Inferior parietal cortex (tissue), 1 donor: Measurements from ENCODE around the gene TYSND1.
A peak's percentile ranks its signal among the peaks of the same experiment; 100 is the strongest.
"Not testable (repeated sequence)": the region's sequence is repeated elsewhere in the genome, so short reads cannot be mapped to it uniquely, and the experiment has no call there.

Source experiments
- DNase-seq: peaks from one replicate; pipeline ENCODE4 v3.0.0-alpha.2; 2016; ENCODE audit errors: extremely low spot score

The TYSND1 gene

GRCh38 chr10:70163448-70163847, 16.9 kb upstream of the TYSND1 start:
- no peak for DNase-seq

- no peak for DNase-seq
Observed at GRCh38 chr10:70162892-70163201, 16.3 kb upstream of the TYSND1 start.

GRCh38 chr10:70162151-70162891, 15.8 kb upstream of the TYSND1 start:
- no peak for DNase-seq

DNA sequence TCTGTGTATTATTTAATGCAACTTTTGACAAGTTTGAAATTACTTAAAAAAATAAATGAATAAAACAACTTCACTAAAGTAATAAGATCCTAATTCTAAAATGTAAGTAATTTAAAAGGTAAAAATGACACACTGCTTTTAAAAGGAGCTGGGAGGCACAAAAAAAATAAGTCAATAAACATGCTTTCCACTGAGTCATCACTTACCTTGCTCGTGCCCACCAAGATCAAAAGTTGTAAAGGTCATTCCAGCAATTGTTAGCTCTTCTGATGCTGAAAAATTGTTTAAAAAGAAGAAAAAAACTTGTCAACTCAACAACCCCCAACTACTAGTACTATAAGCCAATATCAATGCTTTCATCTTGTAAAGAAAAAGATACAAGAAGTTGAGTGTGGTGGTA, 14.3 kb upstream of the TYSND1 start:
- no peak for DNase-seq

DNA sequence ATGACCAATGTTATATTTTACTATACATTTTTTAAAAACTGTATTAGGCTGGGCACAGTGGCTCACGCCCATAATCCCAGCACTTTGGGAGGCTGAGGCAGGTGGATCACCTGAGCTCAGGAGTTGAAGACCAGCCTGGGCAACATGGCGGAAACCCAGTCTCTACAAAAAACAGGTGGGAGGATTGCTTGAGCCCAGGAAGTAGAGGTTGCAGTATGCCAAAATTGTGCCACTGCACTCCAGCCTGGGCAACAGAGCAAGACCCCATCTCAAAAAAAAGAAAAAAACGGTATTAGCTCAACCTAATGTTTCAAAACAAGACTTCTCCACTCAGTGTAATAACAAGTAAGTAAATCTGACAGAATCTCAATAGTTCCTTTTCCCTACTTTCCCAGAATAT, 12.9 kb upstream of the TYSND1 start:
- not testable (repeated sequence) for DNase-seq

DNA sequence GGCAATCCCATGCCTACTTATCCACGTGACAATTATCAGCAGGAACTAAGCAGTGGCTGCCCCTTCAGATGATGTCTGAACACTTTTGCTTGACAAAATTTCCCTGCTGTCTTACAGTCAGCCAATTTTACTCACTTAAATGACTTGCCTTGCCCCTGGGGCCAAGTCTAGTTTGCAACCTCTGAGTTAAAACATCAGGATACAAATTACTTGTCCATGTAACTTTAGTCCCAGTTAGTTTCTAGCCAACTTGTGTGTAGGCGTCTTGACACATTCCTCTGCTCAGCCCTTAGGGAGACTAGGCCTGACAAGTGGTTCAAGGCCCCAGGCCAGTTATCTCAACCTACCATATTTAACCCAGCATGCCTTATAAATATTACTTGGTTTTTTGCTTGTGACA, 11.6 kb upstream of the TYSND1 start:
- no peak for DNase-seq

GRCh38 chr10:70155255-70155838, 8.8 kb upstream of the TYSND1 start:
- no peak for DNase-seq

- DNase-seq, result no peak
Observed at GRCh38 chr10:70148516-70148915, 2.0 kb upstream of the TYSND1 start.

- DNase-seq, result peak; percentile 66
Observed at GRCh38 chr10:70147259-70147625, 742 bp upstream of the TYSND1 start.

DNA sequence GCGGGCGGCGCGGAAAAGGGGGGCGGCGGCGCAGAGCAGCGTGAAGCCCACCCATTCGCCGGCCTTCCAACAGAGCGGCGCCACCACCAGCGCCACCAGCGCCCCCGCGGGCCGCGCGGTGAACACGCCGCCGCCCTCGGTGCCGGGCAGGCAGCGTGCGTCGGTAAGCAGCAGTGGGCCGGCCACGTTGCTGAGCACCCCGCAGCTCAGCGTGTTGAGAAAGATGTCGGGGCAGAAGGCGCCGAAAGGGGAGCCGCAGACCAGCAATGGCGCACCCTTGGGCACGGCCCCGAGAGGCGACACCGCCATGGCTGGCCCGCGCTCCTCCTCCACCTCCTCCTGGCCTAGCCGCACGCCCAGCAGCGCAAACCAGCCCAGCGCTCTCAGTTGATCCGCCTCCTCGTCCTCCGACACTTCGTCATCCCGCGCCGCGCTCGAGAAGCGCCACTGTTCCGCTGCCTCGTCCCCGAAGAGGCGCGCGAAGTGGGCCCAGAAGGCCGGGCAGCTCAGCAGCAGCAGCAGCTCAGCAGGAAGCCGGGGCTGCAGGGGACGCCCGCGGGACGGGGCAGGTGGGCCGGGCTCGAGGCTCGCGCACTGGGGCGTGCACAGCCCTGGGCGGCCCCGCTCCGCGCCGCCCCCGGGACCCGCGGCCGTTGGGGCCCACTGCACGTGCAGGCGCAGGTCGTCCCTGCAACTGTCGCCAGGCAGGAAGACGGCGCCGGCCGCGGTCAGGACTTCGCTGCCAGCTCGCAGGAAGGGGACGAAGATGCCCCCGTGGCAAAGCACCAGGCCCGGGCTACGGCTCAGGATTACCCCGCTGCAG, 623 bp downstream of the TYSND1 start:
- DNase-seq, result peak; percentile 43

- DNase-seq, result no peak
Observed at GRCh38 chr10:70145166-70145665, 1.3 kb downstream of the TYSND1 start.

DNA sequence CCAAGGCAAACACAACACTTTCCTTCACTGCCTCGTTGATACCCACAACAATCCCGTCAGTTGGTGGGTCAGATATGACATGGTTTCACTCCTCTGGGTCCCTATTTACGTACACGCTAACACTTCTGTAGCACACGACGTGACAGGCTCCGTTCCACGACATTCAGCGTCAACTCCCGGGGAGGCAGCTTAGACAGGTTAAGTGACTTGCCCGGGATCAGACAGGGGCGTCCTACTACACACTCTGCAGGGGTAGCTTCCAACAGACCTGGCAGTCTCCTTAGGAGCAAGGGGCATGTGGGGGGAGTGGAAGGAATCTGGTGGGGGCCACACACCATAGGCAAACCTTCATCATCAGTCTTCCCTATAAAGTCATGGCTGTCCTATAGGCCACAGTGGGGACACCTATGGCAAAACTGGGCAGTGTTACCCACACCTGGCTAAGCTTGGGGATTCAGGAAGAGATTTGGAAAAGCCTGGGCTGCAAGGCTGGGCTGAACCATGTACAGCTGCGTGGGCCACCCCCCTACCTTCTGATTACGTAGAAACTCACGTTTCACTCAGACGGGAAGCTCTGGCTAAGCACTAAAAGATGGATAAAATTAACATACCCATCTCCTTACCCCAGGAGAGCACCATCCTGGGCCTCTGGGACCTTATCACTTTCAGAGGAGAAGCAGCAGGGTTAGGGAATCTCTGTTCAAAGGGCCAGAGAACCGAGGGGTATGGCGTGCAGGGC, 2.0 kb downstream of the TYSND1 start:
- no peak for DNase-seq

DNA sequence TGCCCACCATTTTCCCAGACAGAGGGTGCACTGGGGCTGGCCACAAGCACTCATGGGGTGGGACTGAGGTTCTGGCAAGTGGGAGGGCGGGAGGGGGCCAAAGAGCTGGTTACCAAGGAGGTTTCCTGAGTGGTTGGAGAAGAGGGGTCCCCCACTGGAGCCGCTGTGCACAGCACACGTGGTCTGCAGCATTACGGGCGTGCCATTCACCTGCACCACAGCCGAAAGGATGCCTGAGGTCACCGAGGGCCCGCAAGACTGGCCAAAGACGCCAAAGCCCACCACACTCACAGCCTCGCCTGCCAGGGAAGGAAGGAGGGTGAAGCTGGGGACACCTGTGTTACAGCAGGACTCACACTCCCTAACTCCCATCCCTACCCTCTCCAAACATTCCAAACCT, 3.9 kb downstream of the TYSND1 start:
- no peak for DNase-seq

DNA sequence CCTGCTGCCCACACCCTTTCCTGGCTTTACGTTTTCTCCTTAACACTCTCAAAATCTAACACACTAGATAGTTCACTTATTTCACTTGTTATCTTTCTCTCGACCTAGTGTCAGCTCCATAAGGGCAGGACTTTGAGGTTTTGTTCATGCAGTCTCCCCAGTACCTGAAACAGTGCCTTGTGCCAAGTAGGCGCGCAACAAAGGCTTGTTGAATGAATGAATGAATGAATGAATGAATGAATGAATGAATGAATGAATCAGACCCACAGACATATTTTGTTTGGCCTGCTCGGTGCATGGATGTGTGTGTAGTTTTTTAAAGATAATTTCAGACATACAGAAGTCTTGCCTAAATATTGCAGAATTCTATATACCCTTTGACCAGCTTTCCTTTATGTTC, 6.2 kb downstream of the TYSND1 start:
- DNase-seq, result no peak

- no peak for DNase-seq
Observed at GRCh38 chr10:70139997-70140250, 6.6 kb downstream of the TYSND1 start.

- no peak for DNase-seq
Observed at GRCh38 chr10:70139151-70139996, 7.1 kb downstream of the TYSND1 start.

DNA sequence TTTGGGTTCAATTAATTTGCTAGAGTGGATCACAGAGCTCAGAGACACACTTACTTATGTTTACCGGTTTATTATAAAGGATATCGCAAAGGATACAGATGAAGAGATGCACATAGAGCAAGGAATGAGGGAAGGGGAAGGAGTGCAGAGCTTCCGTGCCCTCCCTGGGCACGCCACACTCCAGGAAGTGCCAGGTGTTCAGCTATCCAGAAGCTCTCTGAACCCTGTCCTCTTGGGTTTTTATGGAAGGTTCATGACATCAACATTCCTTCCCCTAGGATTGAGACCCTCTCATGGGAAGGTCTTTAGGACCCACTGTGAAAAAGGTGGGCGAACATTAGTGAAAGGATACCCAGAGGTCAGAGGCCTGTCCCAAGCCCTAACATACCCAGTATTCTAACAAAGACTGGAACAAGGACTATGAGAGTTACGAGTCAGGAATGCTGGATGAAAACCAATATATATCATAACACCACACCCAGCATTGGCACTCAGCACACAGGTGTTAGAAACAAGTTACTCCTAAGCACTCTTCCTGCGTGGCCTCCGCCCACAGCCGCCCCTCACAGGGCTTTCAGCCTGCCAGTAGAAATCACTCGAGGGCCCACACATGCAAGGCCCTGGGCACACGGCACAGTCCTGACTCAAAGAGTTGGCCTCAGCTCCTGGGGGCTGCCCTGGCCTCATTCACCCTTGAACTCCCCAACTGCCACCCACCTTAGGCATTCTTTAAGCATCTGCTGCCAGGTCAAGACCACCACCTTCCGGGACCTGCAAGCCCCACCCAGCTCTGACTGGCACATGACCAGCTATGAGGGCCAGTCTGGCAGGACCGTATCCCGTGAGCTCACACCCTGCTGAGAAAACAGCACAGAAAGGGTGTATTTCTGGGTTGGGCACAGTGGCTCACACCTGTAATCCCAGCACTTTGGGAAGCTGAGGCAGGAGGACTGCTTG, 8.3 kb downstream of the TYSND1 start:
- DNase-seq, result no peak

DNA sequence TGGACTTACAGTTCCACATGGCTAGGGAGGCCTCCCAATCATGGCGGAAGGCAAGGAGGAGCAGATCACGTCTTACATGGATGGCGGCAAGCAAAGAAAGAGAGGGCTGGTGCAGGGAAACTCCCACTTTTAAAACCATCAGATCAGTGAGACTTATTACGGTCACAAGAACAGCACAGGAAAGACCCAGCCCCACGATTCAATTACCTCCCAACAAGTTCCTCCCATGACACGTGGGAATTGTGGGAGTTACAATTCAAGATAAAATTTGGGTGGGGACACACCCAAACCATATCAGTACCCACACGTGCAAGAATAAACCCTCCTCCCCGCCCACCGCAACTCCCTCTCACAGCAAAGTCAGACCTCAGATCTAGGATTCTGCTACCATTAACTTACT, 9.4 kb downstream of the TYSND1 start:
- DNase-seq, result no peak

GRCh38 chr10:70135684-70136083, 10.8 kb downstream of the TYSND1 start:
- no peak for DNase-seq

GRCh38 chr10:70135046-70135445, 11.5 kb downstream of the TYSND1 start:
- no peak for DNase-seq
